ENCODE data around the gene BMAL1. TPM values are rescaled to one million over a fixed set of nuclear protein-coding genes. Genes with fewer than 3 reads are reported as not detected.

Gene BMAL1
- polyA plus RNA-seq, 3 donors = 10.2 to 43.4 (median 11.5) TPM

DNA sequence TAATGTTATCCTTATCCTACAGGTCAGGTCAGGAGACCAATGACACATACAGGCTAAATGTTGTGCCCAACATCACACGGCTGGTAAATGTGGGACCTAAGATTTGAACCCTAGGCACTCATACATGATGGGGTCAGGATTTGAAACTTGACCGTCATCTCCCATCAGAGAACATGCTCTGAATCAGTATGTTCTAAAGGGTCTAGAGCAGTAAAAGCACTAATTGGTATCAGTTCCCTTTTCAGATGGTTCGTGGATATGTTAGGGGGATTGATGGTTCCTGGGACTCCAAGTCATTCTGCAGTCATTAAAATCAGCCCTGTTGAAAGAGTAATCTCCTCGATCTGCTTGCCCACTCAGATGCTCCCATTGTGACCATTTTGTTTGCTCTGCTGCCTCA is 65.5 kb downstream of the BMAL1 start:
- no peaks in the 10 kb centered on the region for H3K9me3 ChIP-seq (replicated peaks in 1 of 2; ENCODE audit: control insufficient read depth in 1 of 2, insufficient read depth in 1 of 2, low read length in 2 of 2)
- peaks cover 0 to 2% (median 1%) of the 10 kb centered on the region in 3 donors for H3K27me3 Mint-ChIP-seq (ENCODE audit: low read depth in 3 of 3)

GRCh38 chr11:13343931-13344717 is 66.5 kb downstream of the BMAL1 start:
- no peak overlapping the region for H3K9ac ChIP-seq (ENCODE audit: insufficient read depth, low read length, poor library complexity, severe bottlenecking)
- intact Hi-C loops (cut with micrococcal nuclease) = loop anchor here (2.0 to 10.0 kb wide), 3 partner anchors 159 to 379 kb away; no protein-coding TSS in a partner anchor
- H3K4me2 ChIP-seq (replicated peaks; ENCODE audit: extremely low read depth, low read length, poor library complexity, severe bottlenecking) = no peak overlapping the region
- Mint-ChIP-seq H3K36me3 (peaks cover 39 to 50% of the 10 kb centered on the region in 2 donors), H3K27me3 (ENCODE audit: low read depth in 3 of 3) (peaks cover 0 to 2% (median 1%) of the 10 kb centered on the region in 3 donors), H3K4me1 (peaks cover 31% of the 10 kb centered on the region), H3K27ac (peak overlapping the region in 1 of 7 donors; percentile 34), H3K4me3 (no peak overlapping the region), H3K9me3 (no peaks in the 10 kb centered on the region)
- TF ChIP-seq CTCF (IDR thresholded peaks at IDR 0.05) = peak; percentile 87
- no peak overlapping the region for H2AFZ ChIP-seq (ENCODE audit: insufficient read depth, low read depth, low read length, poor library complexity, severe bottlenecking)
- H3K27ac ChIP-seq (ENCODE audit: low read depth in 1 of 2, low read length in 2 of 2) = no peak overlapping the region
- H4K20me1 ChIP-seq (ENCODE audit: insufficient read depth, low read length) = peaks cover 100% of the 10 kb centered on the region
- peak; percentile 38 to 53 (median 45) for DNase-seq
- H3K79me2 ChIP-seq (ENCODE audit: insufficient read depth, low read length) = peaks cover 8% of the 10 kb centered on the region
- no peaks in the 10 kb centered on the region for H3K9me3 ChIP-seq (replicated peaks in 1 of 2; ENCODE audit: control insufficient read depth in 1 of 2, insufficient read depth in 1 of 2, low read length in 2 of 2)
- peaks cover 7 to 61% of the 10 kb centered on the region in 2 donors for H3K36me3 ChIP-seq (replicated peaks in 1 of 2; ENCODE audit: control insufficient read depth in 1 of 2, insufficient read depth in 2 of 2, low read length in 2 of 2)
- peaks cover 5 to 8% of the 10 kb centered on the region in 2 donors for H3K4me1 ChIP-seq (ENCODE audit: control insufficient read depth in 1 of 2, insufficient read depth in 2 of 2, low read length in 2 of 2)
- no peaks in the 10 kb centered on the region for H3K27me3 ChIP-seq (ENCODE audit: control insufficient read depth in 2 of 2, insufficient read depth in 2 of 2, low read length in 2 of 2)
- H3K4me3 ChIP-seq (replicated peaks in 1 of 3; ENCODE audit: low read depth in 2 of 3, low read length in 3 of 3) = no peak overlapping the region
- WGBS (ENCODE audit: insufficient coverage) = 77% methylated on average over 8 of the region's 10 CpGs

More for the DNA sequence above, 65.5 kb downstream of the BMAL1 start:
- intact Hi-C loops (cut with micrococcal nuclease) = loop anchor here in 1 of 2 donors (5.0 to 10.0 kb wide), 2 partner anchors 158 to 376 kb away; no protein-coding TSS in a partner anchor
- no peak for DNase-seq
- no peaks in the 10 kb centered on the region for H3K27me3 ChIP-seq (ENCODE audit: control insufficient read depth in 2 of 2, insufficient read depth in 2 of 2, low read length in 2 of 2)
- TF ChIP-seq CTCF (IDR thresholded peaks at IDR 0.05) = no peak
- peaks cover 4 to 10% of the 10 kb centered on the region in 2 donors for H3K4me1 ChIP-seq (ENCODE audit: control insufficient read depth in 1 of 2, insufficient read depth in 2 of 2, low read length in 2 of 2)
- H3K4me3 Mint-ChIP-seq = no peak overlapping the region
- H3K9me3 Mint-ChIP-seq = no peaks in the 10 kb centered on the region
- peaks cover 7 to 55% of the 10 kb centered on the region in 2 donors for H3K36me3 ChIP-seq (replicated peaks in 1 of 2; ENCODE audit: control insufficient read depth in 1 of 2, insufficient read depth in 2 of 2, low read length in 2 of 2)
- H3K9ac ChIP-seq (ENCODE audit: insufficient read depth, low read length, poor library complexity, severe bottlenecking) = no peak overlapping the region
- H4K20me1 ChIP-seq (ENCODE audit: insufficient read depth, low read length) = peaks cover 100% of the 10 kb centered on the region
- WGBS (ENCODE audit: insufficient coverage) = 50% methylated on average over 2 of the region's 4 CpGs
- no peak overlapping the region for H2AFZ ChIP-seq (ENCODE audit: insufficient read depth, low read depth, low read length, poor library complexity, severe bottlenecking)
- H3K4me2 ChIP-seq (replicated peaks; ENCODE audit: extremely low read depth, low read length, poor library complexity, severe bottlenecking) = no peak overlapping the region
- H3K27ac ChIP-seq (ENCODE audit: low read depth in 1 of 2, low read length in 2 of 2) = no peak overlapping the region
- no peak overlapping the region for H3K4me3 ChIP-seq (replicated peaks in 1 of 3; ENCODE audit: low read depth in 2 of 3, low read length in 3 of 3)
- H3K4me1 Mint-ChIP-seq = peaks cover 33% of the 10 kb centered on the region
- H3K36me3 Mint-ChIP-seq = peaks cover 36 to 52% of the 10 kb centered on the region in 2 donors
- peaks cover 15% of the 10 kb centered on the region for H3K79me2 ChIP-seq (ENCODE audit: insufficient read depth, low read length)
- H3K27ac Mint-ChIP-seq = peak overlapping the region in 3 of 7 donors; percentile 2 to 84 (median 26)

All from CD14-positive monocyte (primary cell).